GM18517 (cell line): ENCODE measurements around the gene MAP3K5.
"Not testable (repeated sequence)": the region's sequence is repeated elsewhere in the genome, so short reads cannot be mapped to it uniquely, and the experiment has no call there.

Experiments
- ATAC-seq: cut with Tn5 transposase; IDR thresholded peaks from one replicate; pipeline ENCODE4 v1.9.1; 2021; ENCODE audit warnings: mild to moderate bottlenecking, moderate library complexity; ENCODE audit not compliant: unreplicated experiment

The MAP3K5 gene

GRCh38 chr6:136696238-136696637 is 96.0 kb downstream of the MAP3K5 start:
- ATAC-seq = no peak

GRCh38 chr6:136695412-136695811 is 96.9 kb downstream of the MAP3K5 start:
- ATAC-seq = no peak

- ATAC-seq = no peak
Measured at GRCh38 chr6:136693090-136693489, 99.2 kb downstream of the MAP3K5 start.

- ATAC-seq = not testable (repeated sequence)
Measured at GRCh38 chr6:136687894-136688293, 104.4 kb downstream of the MAP3K5 start.

GRCh38 chr6:136685540-136686108 is 106.7 kb downstream of the MAP3K5 start:
- no peak for ATAC-seq

- ATAC-seq = no peak
Measured at GRCh38 chr6:136684466-136684865, 107.8 kb downstream of the MAP3K5 start.

- no peak for ATAC-seq
Measured at GRCh38 chr6:136683209-136683941, 108.9 kb downstream of the MAP3K5 start.

- ATAC-seq = no peak
Measured at GRCh38 chr6:136682292-136682691, 110.0 kb downstream of the MAP3K5 start.

GRCh38 chr6:136677822-136678221 is 114.5 kb downstream of the MAP3K5 start:
- no peak for ATAC-seq

- no peak for ATAC-seq
Measured at GRCh38 chr6:136677344-136677743, 114.9 kb downstream of the MAP3K5 start.

GRCh38 chr6:136676075-136676474 is 116.2 kb downstream of the MAP3K5 start:
- no peak for ATAC-seq

GRCh38 chr6:136673571-136673970 is 118.7 kb downstream of the MAP3K5 start:
- ATAC-seq = no peak

- no peak for ATAC-seq
Measured at GRCh38 chr6:136672144-136672543, 120.1 kb downstream of the MAP3K5 start.

GRCh38 chr6:136669299-136669699 is 123.0 kb downstream of the MAP3K5 start:
- ATAC-seq = no peak

- ATAC-seq = no peak
Measured at GRCh38 chr6:136668571-136668970, 123.7 kb downstream of the MAP3K5 start.

GRCh38 chr6:136666041-136666440 is 126.2 kb downstream of the MAP3K5 start:
- ATAC-seq = no peak

GRCh38 chr6:136662347-136663237 is 129.7 kb downstream of the MAP3K5 start:
- no peak for ATAC-seq

GRCh38 chr6:136660727-136661126 is 131.6 kb downstream of the MAP3K5 start:
- no peak for ATAC-seq

- ATAC-seq = no peak
Measured at GRCh38 chr6:136659991-136660499, 132.2 kb downstream of the MAP3K5 start.

GRCh38 chr6:136658711-136659110 is 133.6 kb downstream of the MAP3K5 start:
- no peak for ATAC-seq

GRCh38 chr6:136657666-136658065 is 134.6 kb downstream of the MAP3K5 start:
- ATAC-seq = no peak
